ENCODE data around the gene ZDHHC21. TPM values are rescaled to one million over a fixed set of nuclear protein-coding genes. Genes with fewer than 3 reads are reported as not detected.

ZDHHC21 gene
- total and polyA plus RNA-seq, 2 donors (not counting 1 experiment from before 2014, with no cell fraction given) = 5.2 to 8.6 TPM

GRCh38 chr9:14608540-14608939 is 84.7 kb downstream of the ZDHHC21 start:
- no peaks in the 10 kb centered on the region for H3K36me3 ChIP-seq (ENCODE audit: control insufficient read depth, insufficient read depth, low read length)
- DNase-seq (ENCODE audit: low read depth in 2 of 2) = no peak
- no peak overlapping the region for H3K27ac ChIP-seq (ENCODE audit: insufficient read depth, low read length)
- TF ChIP-seq CTCF (conservative IDR thresholded peaks at IDR 0.05 in 1 of 2, IDR thresholded peaks at IDR 0.05 in 1 of 2; ENCODE audit: low read depth in 1 of 2, low read length in 2 of 2) (no peak), EZH2 (IDR thresholded peaks at IDR 0.05; ENCODE audit: low read length, missing control alignments) (no peak)
- no peak overlapping the region for H3K4me2 ChIP-seq (ENCODE audit: extremely low read depth, insufficient read depth, low read length)
- H3K9ac ChIP-seq (ENCODE audit: insufficient read depth, low read length) = no peak overlapping the region
- H3K9me3 ChIP-seq (ENCODE audit: control insufficient read depth, insufficient read depth, low read depth, low read length) = no peaks in the 10 kb centered on the region
- no peaks in the 10 kb centered on the region for H3K27me3 ChIP-seq (ENCODE audit: control insufficient read depth, insufficient read depth, low read length)
- H3K79me2 ChIP-seq (ENCODE audit: control insufficient read depth, insufficient read depth, low read length) = no peaks in the 10 kb centered on the region
- H4K20me1 ChIP-seq (ENCODE audit: control insufficient read depth, extremely low read depth, insufficient read depth, low read length) = no peaks in the 10 kb centered on the region
- H3K4me3 ChIP-seq (replicated peaks in 1 of 4; ENCODE audit: control extremely low read depth in 1 of 4, insufficient read depth in 1 of 4, low read depth in 3 of 4, low read length in 4 of 4) = no peak overlapping the region
- H3K4me1 ChIP-seq (ENCODE audit: control insufficient read depth, extremely low read depth, insufficient read depth, low read length) = no peaks in the 10 kb centered on the region
- H2AFZ ChIP-seq (ENCODE audit: low read length) = no peak overlapping the region

GRCh38 chr9:14597171-14597799 is 95.9 kb downstream of the ZDHHC21 start:
- Histone ChIP-seq H3K9ac (ENCODE audit: insufficient read depth, low read length) (no peak overlapping the region), H2AFZ (ENCODE audit: low read length) (no peak overlapping the region), H3K4me3 (replicated peaks in 1 of 4; ENCODE audit: control extremely low read depth in 1 of 4, insufficient read depth in 1 of 4, low read depth in 3 of 4, low read length in 4 of 4) (no peak overlapping the region), H3K79me2 (ENCODE audit: control insufficient read depth, insufficient read depth, low read length) (no peaks in the 10 kb centered on the region), H3K36me3 (ENCODE audit: control insufficient read depth, insufficient read depth, low read length) (no peaks in the 10 kb centered on the region), H3K27me3 (ENCODE audit: control insufficient read depth, insufficient read depth, low read length) (no peaks in the 10 kb centered on the region), H3K4me1 (ENCODE audit: control insufficient read depth, extremely low read depth, insufficient read depth, low read length) (no peaks in the 10 kb centered on the region), H4K20me1 (ENCODE audit: control insufficient read depth, extremely low read depth, insufficient read depth, low read length) (no peaks in the 10 kb centered on the region), H3K27ac (ENCODE audit: insufficient read depth, low read length) (no peak overlapping the region), H3K4me2 (ENCODE audit: extremely low read depth, insufficient read depth, low read length) (no peak overlapping the region), H3K9me3 (ENCODE audit: control insufficient read depth, insufficient read depth, low read depth, low read length) (no peaks in the 10 kb centered on the region)
- no peak for DNase-seq (ENCODE audit: low read depth in 2 of 2)
- no peak for TF ChIP-seq CTCF (conservative IDR thresholded peaks at IDR 0.05 in 1 of 2, IDR thresholded peaks at IDR 0.05 in 1 of 2; ENCODE audit: low read depth in 1 of 2, low read length in 2 of 2)
- no peak for TF ChIP-seq EZH2 (IDR thresholded peaks at IDR 0.05; ENCODE audit: low read length, missing control alignments)

GRCh38 chr9:14593406-14593805 is 99.8 kb downstream of the ZDHHC21 start:
- no peaks in the 10 kb centered on the region for H3K4me1 ChIP-seq (ENCODE audit: control insufficient read depth, extremely low read depth, insufficient read depth, low read length)
- H3K4me3 ChIP-seq (replicated peaks in 1 of 4; ENCODE audit: control extremely low read depth in 1 of 4, insufficient read depth in 1 of 4, low read depth in 3 of 4, low read length in 4 of 4) = no peak overlapping the region
- no peaks in the 10 kb centered on the region for H3K9me3 ChIP-seq (ENCODE audit: control insufficient read depth, insufficient read depth, low read depth, low read length)
- no peaks in the 10 kb centered on the region for H3K79me2 ChIP-seq (ENCODE audit: control insufficient read depth, insufficient read depth, low read length)
- no peak overlapping the region for H3K9ac ChIP-seq (ENCODE audit: insufficient read depth, low read length)
- TF ChIP-seq CTCF (conservative IDR thresholded peaks at IDR 0.05 in 1 of 2, IDR thresholded peaks at IDR 0.05 in 1 of 2; ENCODE audit: low read depth in 1 of 2, low read length in 2 of 2) (no peak), EZH2 (IDR thresholded peaks at IDR 0.05; ENCODE audit: low read length, missing control alignments) (no peak)
- no peaks in the 10 kb centered on the region for H4K20me1 ChIP-seq (ENCODE audit: control insufficient read depth, extremely low read depth, insufficient read depth, low read length)
- H3K27me3 ChIP-seq (ENCODE audit: control insufficient read depth, insufficient read depth, low read length) = no peaks in the 10 kb centered on the region
- H3K4me2 ChIP-seq (ENCODE audit: extremely low read depth, insufficient read depth, low read length) = no peak overlapping the region
- no peak overlapping the region for H2AFZ ChIP-seq (ENCODE audit: low read length)
- H3K36me3 ChIP-seq (ENCODE audit: control insufficient read depth, insufficient read depth, low read length) = no peaks in the 10 kb centered on the region
- no peak overlapping the region for H3K27ac ChIP-seq (ENCODE audit: insufficient read depth, low read length)
- DNase-seq (ENCODE audit: low read depth in 2 of 2) = no peak

Data from fibroblast of lung (primary cell).